Activated CD4-positive, alpha-beta memory T cell treated with anti-CD3 and anti-CD28 coated beads for 36 hours (primary cell): ENCODE measurements around the gene GOLPH3. TPM values are rescaled to one million over a fixed set of nuclear protein-coding genes. Genes with fewer than 3 reads are reported as not detected.
A peak's percentile ranks its signal among the peaks of the same experiment; 100 is the strongest.
"Not testable (repeated sequence)": the region's sequence is repeated elsewhere in the genome, so short reads cannot be mapped to it uniquely, and the experiment has no call there.

Experiments used
- CTCF ChIA-PET: fragments of 350-600 bp; sonication (Branson Sonifier 250); formaldehyde crosslinking; loops from one replicate; lab custom pipeline; 2021; ENCODE audit warnings: antibody characterized with exemption, inconsistent platforms; lab: Charles Lee
- POLR2A ChIA-PET: fragments of 350-600 bp; sonication (Branson Sonifier 250); formaldehyde crosslinking; loops from one replicate; lab custom pipeline; 2021; ENCODE audit warnings: antibody characterized with exemption; lab: Charles Lee
- DNase-seq: peaks from one replicate; pipeline ENCODE4 v3.0.0-alpha.2; 2020
- H3K27ac Mint-ChIP-seq: one replicate; pipeline ENCODE4 v1.8.0; 2021; ENCODE audit warnings: mixed read lengths
- H3K27me3 Mint-ChIP-seq: one replicate; pipeline ENCODE4 v1.8.0; 2021; ENCODE audit warnings: mixed read lengths
- H3K36me3 Mint-ChIP-seq: one replicate; pipeline ENCODE4 v1.8.0; 2021; ENCODE audit warnings: mixed read lengths
- H3K4me1 Mint-ChIP-seq: one replicate; pipeline ENCODE4 v1.8.0; 2021; ENCODE audit warnings: low read depth, mixed read lengths
- H3K4me3 Mint-ChIP-seq: one replicate; pipeline ENCODE4 v1.8.0; 2021; ENCODE audit warnings: mild to moderate bottlenecking, mixed read lengths
- H3K9me3 Mint-ChIP-seq: one replicate; pipeline ENCODE4 v1.8.0; 2021; ENCODE audit warnings: mixed read lengths
- intact Hi-C: fragments of 100-400 bp; cut with micrococcal nuclease; formaldehyde crosslinking; loops from one replicate; pipeline ENCODE4 v1.15.1; 2023
- total RNA-seq, 2 experiments: library from RNA; stranded (reverse); gene quantifications; one replicate each; pipeline ENCODE4 v1.2.3, GENCODE V29; 2021

Gene GOLPH3
- total RNA-seq = 10 to 100 TPM; 65.6 to 67.1 TPM

DNA sequence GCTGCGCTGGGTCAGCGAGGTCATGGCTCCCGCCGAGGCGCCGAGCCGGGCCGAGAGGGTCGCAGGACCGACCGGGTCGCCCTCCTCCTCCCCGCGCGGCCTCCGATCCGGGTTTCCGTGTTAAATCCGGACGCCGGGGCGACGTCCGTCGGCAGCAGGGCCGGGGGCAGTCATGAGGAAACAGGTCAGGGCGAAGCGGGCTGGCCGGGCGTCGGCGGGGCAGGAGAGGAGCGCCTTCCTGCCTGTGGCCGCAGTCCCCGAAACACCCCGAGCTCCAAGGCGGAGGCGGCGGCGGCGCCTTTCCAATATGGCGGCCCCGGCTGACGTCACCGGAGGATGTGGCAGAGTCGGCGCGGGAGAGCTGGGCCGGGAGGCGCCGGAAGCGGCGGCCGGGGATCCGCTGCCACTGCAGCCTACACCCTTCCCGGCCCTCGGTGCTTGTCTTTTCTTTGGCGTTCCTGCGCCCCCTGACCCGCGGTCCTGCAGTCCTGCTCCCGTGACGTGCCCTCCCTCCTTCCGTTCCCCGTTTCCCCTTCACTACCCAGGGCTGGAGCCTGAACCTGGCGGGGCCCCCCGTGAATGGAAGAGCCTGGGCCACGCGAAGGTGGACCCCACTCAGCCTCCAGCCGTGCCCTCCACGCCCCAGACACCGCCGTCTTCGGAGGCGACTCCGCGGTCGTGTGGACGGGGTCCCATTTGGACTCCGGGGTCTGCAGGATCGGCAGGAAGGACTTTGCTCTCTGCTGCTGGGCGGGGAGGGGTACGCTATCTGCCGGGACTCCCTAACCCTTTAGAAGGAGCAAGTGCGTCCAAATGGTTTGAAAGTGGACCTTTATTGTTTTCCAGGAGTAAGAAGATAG is at the start of gene GOLPH3:
Gene GOLPH3, minus strand, starts transcription at position 309 of the 860 bp plus-strand sequence. Its CDS starts 285 bp downstream, at position 24.
- DNase-seq = peak; percentile 96
- Mint-ChIP-seq H3K4me3 (peak within 1 kb of the TSS; percentile 99), H3K9me3 (no peaks in the 10 kb centered on the region), H3K36me3 (peaks cover 30% of the 10 kb centered on the region), H3K27me3 (peaks cover 4% of the 10 kb centered on the region), H3K27ac (peak within 1 kb of the TSS; percentile 98), H3K4me1 (peaks cover 34% of the 10 kb centered on the region)
- ChIA-PET POLR2A (interaction anchor here (0.8 to 1.9 kb wide), 7 partner anchors 9 to 144 kb away, joined by 3 to 13 read pairs (median 4); no protein-coding TSS in a partner anchor), CTCF (interaction anchor here (0.8 to 4.8 kb wide), 5 partner anchors 11 to 411 kb away, joined by 3 to 24 read pairs (median 3); partner anchors contain the start of gene SUB1)
- intact Hi-C loops = loop anchor here (1.0 to 5.0 kb wide), 6 partner anchors 35 to 642 kb away; partner anchors contain the start of genes C5orf22, DROSHA and SUB1

DNA sequence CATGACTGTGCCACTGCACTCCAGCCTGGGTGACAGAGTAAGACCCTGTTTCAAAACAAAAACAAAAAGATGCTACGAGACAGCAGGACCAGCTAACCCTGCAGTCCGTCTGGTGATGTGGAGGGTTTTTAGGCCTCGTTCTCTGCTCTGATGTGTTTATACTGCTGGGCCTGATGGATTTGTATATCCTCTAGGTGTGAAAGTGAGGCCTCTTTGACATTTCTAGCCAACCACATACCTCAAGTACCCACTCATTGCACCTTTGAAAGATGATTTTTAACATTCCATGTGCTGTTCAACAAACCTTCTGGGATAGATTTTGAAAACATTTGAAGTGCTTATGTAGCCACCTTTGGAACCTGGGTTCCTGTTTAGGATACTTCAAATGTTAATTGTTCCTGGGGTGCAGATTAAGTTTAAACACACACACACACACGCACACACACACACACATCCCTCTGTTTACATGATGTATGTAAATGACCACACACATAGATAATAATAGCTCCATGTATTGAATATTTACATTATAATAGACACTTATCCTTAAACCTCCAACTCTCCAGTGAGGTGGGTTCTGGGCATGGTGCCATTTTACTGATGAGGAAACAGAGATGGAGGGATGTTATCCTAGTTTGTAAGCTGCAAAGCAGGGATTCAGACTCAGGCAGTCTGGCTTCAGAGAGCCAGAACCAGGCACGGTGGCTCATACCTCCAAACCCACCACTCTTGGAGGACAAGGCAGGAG is 48.8 kb upstream of the GOLPH3 start:
- intact Hi-C loops = no loop called here
- H3K27me3 Mint-ChIP-seq = no peaks in the 10 kb centered on the region
- ChIA-PET CTCF (no interaction called here), POLR2A (no interaction called here)
- H3K9me3 Mint-ChIP-seq = no peaks in the 10 kb centered on the region
- DNase-seq = no peak
- no peaks in the 10 kb centered on the region for H3K36me3 Mint-ChIP-seq
- no peaks in the 10 kb centered on the region for H3K4me1 Mint-ChIP-seq
- H3K27ac Mint-ChIP-seq = no peak overlapping the region
- no peak overlapping the region for H3K4me3 Mint-ChIP-seq

DNA sequence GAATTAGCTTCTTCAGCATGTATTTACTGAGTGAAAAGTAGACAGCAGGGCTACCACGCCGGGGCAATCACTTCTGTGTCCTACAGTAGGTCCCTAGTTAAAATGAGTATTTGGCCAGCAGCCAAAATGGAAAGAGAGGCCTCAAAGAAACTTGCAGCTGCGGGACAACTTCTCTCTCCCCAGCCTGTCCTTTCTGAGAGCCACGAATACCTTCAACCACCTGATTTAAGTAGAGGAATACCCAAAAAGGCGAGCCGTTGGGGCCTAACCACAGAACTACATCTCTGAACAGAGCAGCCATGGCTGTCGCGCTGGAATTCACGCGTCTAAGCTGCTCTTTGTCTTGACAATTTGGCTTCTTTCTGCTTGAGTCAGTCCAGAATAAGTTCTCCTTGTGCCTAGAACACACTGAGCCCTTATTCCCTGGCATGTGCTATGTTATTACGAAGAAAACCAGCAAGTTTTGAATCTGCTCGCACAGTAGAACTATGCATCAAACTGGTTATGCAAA is 43.8 kb upstream of the GOLPH3 start:
- H3K27me3 Mint-ChIP-seq = no peaks in the 10 kb centered on the region
- H3K4me1 Mint-ChIP-seq = no peaks in the 10 kb centered on the region
- H3K36me3 Mint-ChIP-seq = no peaks in the 10 kb centered on the region
- intact Hi-C loops = loop anchor here (10.0 kb wide), 1 partner anchor 83 kb away; no protein-coding TSS in a partner anchor
- H3K4me3 Mint-ChIP-seq = no peak overlapping the region
- no peaks in the 10 kb centered on the region for H3K9me3 Mint-ChIP-seq
- no peak for DNase-seq
- H3K27ac Mint-ChIP-seq = no peak overlapping the region
- ChIA-PET CTCF (interaction anchor here (1.2 kb wide), 1 partner anchor 14 kb away, joined by 3 read pairs; no protein-coding TSS in a partner anchor), POLR2A (no interaction called here)

DNA sequence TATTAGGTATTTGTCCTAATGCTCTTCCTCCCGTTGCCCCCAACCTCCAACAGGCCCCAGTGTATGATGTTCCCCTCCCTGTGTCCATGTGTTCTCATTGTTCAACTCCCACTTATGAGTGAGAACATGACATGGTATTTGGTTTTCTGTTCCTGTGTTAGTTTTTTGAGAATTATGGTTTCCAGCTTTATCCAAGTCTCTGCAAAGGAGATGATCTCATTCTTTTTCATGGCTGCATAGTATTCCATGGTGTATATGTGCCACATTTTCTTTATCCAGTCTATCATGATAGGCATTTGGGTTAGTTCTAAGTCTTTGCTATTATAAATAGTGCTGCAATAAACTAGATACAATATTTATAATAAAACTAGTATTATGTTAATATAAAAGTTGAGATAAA is 40.2 kb upstream of the GOLPH3 start:
- DNase-seq, CTCF ChIA-PET, H3K9me3 Mint-ChIP-seq, POLR2A ChIA-PET, H3K27me3 Mint-ChIP-seq, H3K27ac Mint-ChIP-seq, H3K36me3 Mint-ChIP-seq, H3K4me3 Mint-ChIP-seq: not testable (repeated sequence)
- intact Hi-C loops = loop anchor here (10.0 kb wide), 1 partner anchor 80 kb away; no protein-coding TSS in a partner anchor
- H3K4me1 Mint-ChIP-seq = peaks cover 17% of the 10 kb centered on the region

DNA sequence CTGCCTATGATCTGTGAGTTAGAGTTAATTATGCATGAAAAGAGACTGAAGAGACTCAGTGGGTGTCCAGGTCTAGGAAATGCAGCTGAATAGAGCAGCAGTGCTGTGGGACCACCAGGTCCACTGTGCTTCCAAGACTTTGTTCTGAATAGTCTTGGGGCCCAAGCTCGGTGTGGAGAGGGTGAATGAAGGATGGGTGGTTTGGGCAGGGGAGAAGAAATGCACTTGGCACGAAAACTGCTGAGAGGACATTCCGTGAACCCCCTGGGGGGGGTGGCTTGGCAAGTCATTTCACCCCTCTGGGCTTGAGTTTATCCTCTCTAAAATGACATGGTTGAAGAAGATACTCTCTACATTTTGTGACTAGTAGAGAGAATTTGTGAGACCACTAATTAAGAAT is 36.0 kb upstream of the GOLPH3 start:
- peak; percentile 48 for DNase-seq
- ChIA-PET POLR2A (interaction anchor here (0.7 to 1.9 kb wide), 2 partner anchors 35 to 36 kb away, joined by 3 to 13 read pairs; partner anchors contain the start of gene GOLPH3), CTCF (interaction anchor here (1.4 kb wide), 1 partner anchor 22 kb away, joined by 3 read pairs; no protein-coding TSS in a partner anchor)
- H3K27ac Mint-ChIP-seq = peak overlapping the region; percentile 96
- H3K27me3 Mint-ChIP-seq = no peaks in the 10 kb centered on the region
- H3K9me3 Mint-ChIP-seq = no peaks in the 10 kb centered on the region
- no peak overlapping the region for H3K4me3 Mint-ChIP-seq
- peaks cover 21% of the 10 kb centered on the region for H3K4me1 Mint-ChIP-seq
- H3K36me3 Mint-ChIP-seq = no peaks in the 10 kb centered on the region
- intact Hi-C loops = loop anchor here (10.0 kb wide), 1 partner anchor 75 kb away; no protein-coding TSS in a partner anchor

DNA sequence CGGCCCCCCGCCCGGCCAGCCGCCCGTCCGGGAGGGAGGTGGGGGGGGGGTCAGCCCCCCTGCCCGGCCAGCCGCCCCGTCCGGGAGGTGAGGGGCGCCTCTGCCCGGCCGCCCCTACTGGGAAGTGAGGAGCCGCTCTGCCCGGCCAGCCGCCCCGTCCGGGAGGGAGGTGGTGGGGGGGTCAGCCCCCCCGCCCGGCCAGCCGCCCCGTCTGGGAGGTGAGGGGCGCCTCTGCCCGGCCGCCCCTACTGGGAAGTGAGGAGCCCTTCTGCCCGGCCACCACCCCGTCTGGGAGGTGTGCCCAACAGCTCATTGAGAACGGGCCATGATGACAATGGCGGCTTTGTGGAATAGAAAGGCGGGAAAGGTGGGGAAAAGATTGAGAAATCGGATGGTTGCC is 34.7 kb upstream of the GOLPH3 start:
- H3K36me3 Mint-ChIP-seq, DNase-seq, H3K4me3 Mint-ChIP-seq, H3K9me3 Mint-ChIP-seq, H3K27ac Mint-ChIP-seq, POLR2A ChIA-PET, CTCF ChIA-PET, H3K27me3 Mint-ChIP-seq, intact Hi-C loops: not testable (repeated sequence)
- peaks cover 21% of the 10 kb centered on the region for H3K4me1 Mint-ChIP-seq

DNA sequence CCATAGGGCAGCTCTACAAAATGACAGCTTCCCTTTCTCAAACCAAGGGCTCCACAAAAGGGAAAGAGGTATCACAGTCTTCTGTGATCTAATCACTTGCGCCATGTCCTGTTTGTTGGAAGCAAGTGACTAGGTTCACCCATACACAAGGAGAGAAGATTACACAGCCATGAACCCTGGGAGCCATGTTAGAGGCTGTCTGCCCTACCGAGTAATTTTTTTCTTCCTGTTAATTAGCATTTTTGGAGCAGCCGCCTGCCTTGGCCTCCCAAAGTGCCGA is 33.2 kb upstream of the GOLPH3 start:
- Mint-ChIP-seq H3K27ac (no peak overlapping the region), H3K4me1 (peaks cover 33% of the 10 kb centered on the region), H3K4me3 (no peak overlapping the region), H3K27me3 (peaks cover 1% of the 10 kb centered on the region), H3K36me3 (no peaks in the 10 kb centered on the region), H3K9me3 (no peaks in the 10 kb centered on the region)
- no peak for DNase-seq
- intact Hi-C loops = no loop called here
- ChIA-PET CTCF (interaction anchor here (1.4 kb wide), 1 partner anchor 24 kb away, joined by 5 read pairs; no protein-coding TSS in a partner anchor), POLR2A (no interaction called here)

DNA sequence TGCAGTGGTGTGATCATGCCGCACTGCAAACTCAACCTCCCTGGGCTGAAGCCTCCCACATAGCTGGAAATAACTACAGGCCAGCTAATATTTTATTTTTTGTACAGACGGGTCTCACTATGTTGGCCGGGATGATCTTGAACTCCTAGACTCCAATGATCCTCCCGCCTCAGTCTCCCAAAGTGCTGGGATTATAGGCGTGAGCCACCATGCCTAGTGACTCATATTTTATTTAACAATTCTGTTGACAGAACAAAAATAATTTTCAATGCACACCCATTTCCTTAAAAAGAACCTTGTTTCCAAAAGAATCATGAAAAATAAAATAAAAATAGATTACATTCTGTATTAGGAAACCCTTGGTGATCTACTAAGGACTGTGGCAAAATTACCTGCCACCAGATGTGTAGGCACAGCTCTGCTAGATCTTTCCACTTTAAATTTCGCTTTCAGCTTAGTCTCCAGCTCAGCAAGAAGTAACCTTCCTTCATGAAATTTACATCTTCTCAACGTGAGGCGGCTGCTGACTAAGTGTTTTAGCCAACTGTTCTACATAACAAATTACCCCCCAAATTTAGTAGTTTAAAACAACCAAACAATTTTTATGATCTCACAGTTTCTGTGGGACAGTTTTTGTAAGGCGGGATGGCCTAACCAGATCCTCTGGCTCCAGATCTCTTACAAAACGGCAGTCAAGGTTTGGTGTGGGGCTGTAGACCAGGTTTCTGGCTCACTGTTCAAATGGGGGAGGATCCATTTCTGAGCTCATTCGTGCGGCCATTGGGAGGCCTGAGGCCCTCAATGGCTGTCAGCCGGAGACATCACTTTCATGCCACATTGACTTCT is 32.6 kb upstream of the GOLPH3 start:
- H3K36me3 Mint-ChIP-seq = no peaks in the 10 kb centered on the region
- peak overlapping the region; percentile 57 for H3K27ac Mint-ChIP-seq
- H3K9me3 Mint-ChIP-seq = no peaks in the 10 kb centered on the region
- H3K4me3 Mint-ChIP-seq = no peak overlapping the region
- POLR2A ChIA-PET = interaction anchor here (1.4 kb wide), 1 partner anchor 25 kb away, joined by 5 read pairs; no protein-coding TSS in a partner anchor
- peak; percentile 14 for DNase-seq
- H3K4me1 Mint-ChIP-seq = peaks cover 36% of the 10 kb centered on the region
- intact Hi-C loops = no loop called here
- H3K27me3 Mint-ChIP-seq = peaks cover 3% of the 10 kb centered on the region
- CTCF ChIA-PET = interaction anchor here (0.8 to 1.4 kb wide), 2 partner anchors 25 to 123 kb away, joined by 3 to 5 read pairs; no protein-coding TSS in a partner anchor

DNA sequence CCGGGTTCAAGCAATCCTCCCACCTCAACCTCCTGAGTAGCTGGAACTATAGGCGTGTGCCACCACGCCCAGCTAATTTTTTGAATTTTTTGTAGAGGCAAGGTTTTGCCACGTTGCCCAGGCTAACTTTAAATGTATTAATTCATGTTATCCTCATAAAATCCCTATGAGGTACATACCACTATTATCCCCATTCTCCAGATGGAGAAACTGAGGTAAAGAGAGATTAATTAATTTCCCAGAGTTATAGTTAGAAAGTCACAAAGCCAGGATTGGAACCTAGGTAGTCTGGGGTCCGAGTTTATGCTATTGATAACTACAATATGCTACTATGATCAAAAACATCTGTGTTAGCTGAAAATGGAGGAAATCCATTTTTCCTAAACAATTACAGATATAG is 31.9 kb upstream of the GOLPH3 start:
- H3K4me1 Mint-ChIP-seq = peaks cover 33% of the 10 kb centered on the region
- DNase-seq = no peak
- POLR2A ChIA-PET = interaction anchor here (1.4 kb wide), 1 partner anchor 26 kb away, joined by 5 read pairs; no protein-coding TSS in a partner anchor

DNA sequence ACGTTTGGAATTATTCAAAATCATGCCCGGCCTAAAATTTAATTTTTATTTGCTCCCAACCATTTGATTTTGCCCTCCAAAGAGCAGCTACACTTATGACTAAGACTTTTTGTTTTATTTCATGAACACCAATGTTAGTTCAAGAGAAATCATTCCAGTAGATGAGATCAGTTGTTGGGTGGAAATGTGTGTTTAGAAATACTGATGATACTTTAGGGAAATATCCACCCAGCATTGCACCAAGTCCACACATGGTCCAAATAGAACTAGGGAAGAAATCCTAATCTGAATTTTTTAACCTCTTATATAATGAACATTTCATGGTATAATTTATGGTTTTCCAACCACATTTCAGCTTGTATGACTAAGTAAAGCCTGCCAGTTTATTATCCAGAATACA is 28.3 kb upstream of the GOLPH3 start:
- no peak for DNase-seq
- Mint-ChIP-seq H3K9me3 (no peaks in the 10 kb centered on the region), H3K36me3 (no peaks in the 10 kb centered on the region), H3K27me3 (peaks cover 6% of the 10 kb centered on the region), H3K27ac (no peak overlapping the region), H3K4me3 (no peak overlapping the region), H3K4me1 (peaks cover 22% of the 10 kb centered on the region)
- POLR2A ChIA-PET = interaction anchor here (1.4 kb wide), 1 partner anchor 9 kb away, joined by 5 read pairs; no protein-coding TSS in a partner anchor
- intact Hi-C loops = no loop called here
- CTCF ChIA-PET = no interaction called here

More for the DNA sequence above, 31.9 kb upstream of the GOLPH3 start:
- no peaks in the 10 kb centered on the region for H3K36me3 Mint-ChIP-seq
- peaks cover 5% of the 10 kb centered on the region for H3K27me3 Mint-ChIP-seq
- CTCF ChIA-PET = interaction anchor here (0.8 kb wide), 1 partner anchor 123 kb away, joined by 3 read pairs; no protein-coding TSS in a partner anchor
- intact Hi-C loops = no loop called here
- no peak overlapping the region for H3K4me3 Mint-ChIP-seq
- H3K27ac Mint-ChIP-seq = no peak overlapping the region
- H3K9me3 Mint-ChIP-seq = no peaks in the 10 kb centered on the region
